CD4-positive, alpha-beta T cell (primary cell): ENCODE measurements around the gene DBH. TPM values are rescaled to one million over a fixed set of nuclear protein-coding genes. Genes with fewer than 3 reads are reported as not detected.

Experiments
- ATAC-seq: fragments of 200-7000 bp; cut with Tn5 transposase; one replicate; pipeline ENCODE4 v1.10.0; 2022; ENCODE audit warnings: mild to moderate bottlenecking; ENCODE audit not compliant: poor library complexity
- CTCF ChIA-PET: fragments of 350-600 bp; sonication (Branson Sonifier 250); formaldehyde crosslinking; loops from one replicate; lab custom pipeline; 2021; ENCODE audit warnings: antibody characterized with exemption, inconsistent platforms; lab: Charles Lee
- POLR2A ChIA-PET: fragments of 350-600 bp; sonication (Branson Sonifier 250); formaldehyde crosslinking; loops from one replicate; lab custom pipeline; 2021; ENCODE audit warnings: antibody characterized with exemption, inconsistent platforms; lab: Charles Lee
- DNase-seq, 14 experiments: peaks; one replicate each; pipeline ENCODE4 v3.0.0-alpha.2; 2013 to 2020; ENCODE audit warnings: mixed read lengths in 2 of 14
- H3K27ac ChIP-seq, 2 donors: one replicate each; pipeline versions ENCODE4 v1.5.1 to v1.7.0; 2013; ENCODE audit warnings: low read length in 2 of 2, low read depth in 1 of 2, mild to moderate bottlenecking in 1 of 2
- H3K27me3 ChIP-seq, 2 experiments: 1 replicate in 1 of 2; 2 replicates in 1 of 2; pipeline versions ENCODE4 v1.6.1 to v1.7.0; 2013; ENCODE audit warnings: low read length in 2 of 2, control low read depth in 1 of 2, mild to moderate bottlenecking in 1 of 2, moderate library complexity in 1 of 2; ENCODE audit not compliant: insufficient read depth in 2 of 2, control insufficient read depth in 1 of 2
- H3K36me3 ChIP-seq: one replicate; pipeline ENCODE4 v1.6.1; 2013; ENCODE audit warnings: low read length, control low read depth; ENCODE audit not compliant: insufficient read depth
- H3K4me1 ChIP-seq: one replicate; pipeline ENCODE4 v1.6.1; 2013; ENCODE audit warnings: low read length, control low read depth; ENCODE audit not compliant: insufficient read depth
- H3K4me3 ChIP-seq: one replicate; pipeline ENCODE4 v1.5.1; 2013; ENCODE audit warnings: mild to moderate bottlenecking, low read length, moderate library complexity
- H3K9me3 ChIP-seq, 2 experiments: 1 replicate in 1 of 2; 2 replicates in 1 of 2; pipeline versions ENCODE4 v1.6.1 to v1.7.0; 2013; ENCODE audit warnings: low read length in 2 of 2, mild to moderate bottlenecking in 2 of 2, control low read depth in 1 of 2, moderate library complexity in 1 of 2; ENCODE audit not compliant: control insufficient read depth in 1 of 2, insufficient read depth in 1 of 2
- H3K27ac Mint-ChIP-seq: one replicate; pipeline ENCODE4 v1.8.0; 2020; ENCODE audit warnings: mixed read lengths
- H3K27me3 Mint-ChIP-seq: one replicate; pipeline ENCODE4 v1.8.0; 2021; ENCODE audit warnings: mixed read lengths
- H3K36me3 Mint-ChIP-seq: one replicate; pipeline ENCODE4 v1.8.0; 2021; ENCODE audit warnings: low read depth, mixed read lengths
- H3K4me1 Mint-ChIP-seq: one replicate; pipeline ENCODE4 v1.8.0; 2021; ENCODE audit warnings: low read depth, mixed read lengths
- H3K4me3 Mint-ChIP-seq: one replicate; pipeline ENCODE4 v1.8.0; 2020; ENCODE audit warnings: mild to moderate bottlenecking, mixed read lengths
- H3K9me3 Mint-ChIP-seq: one replicate; pipeline ENCODE4 v1.8.0; 2020; ENCODE audit warnings: mixed read lengths
- CTCF ChIP-seq: fragments of 200-600 bp; IDR thresholded peaks from one replicate; pipeline ENCODE4 v1.8.0; 2022; ENCODE audit warnings: antibody characterized with exemption, mild to moderate bottlenecking
- intact Hi-C, 2 experiments: fragments of 100-400 bp; cut with DNase I in 1 of 2; cut with micrococcal nuclease in 1 of 2; formaldehyde crosslinking; loops; one replicate each; pipeline versions ENCODE4 v1.15.1 to v1.9.0; 2023 to 2025; cut with DNase I, micrococcal nuclease
- total RNA-seq, 174 experiments: library from RNA in 2 of 174; stranded (reverse) in 2 of 174; gene quantifications; one replicate each; pipeline ENCODE4 v1.2.3 and lab custom pipeline; 2021 to 2026

The DBH gene
- total RNA-seq, 2 experiments from 2014 or later: 1.7 to 1.8 TPM

- no peak overlapping the region for H3K27ac ChIP-seq
- Mint-ChIP-seq H3K4me3 (no peak overlapping the region), H3K27ac (no peak overlapping the region), H3K27me3 (peaks cover 19% of the 10 kb centered on the region), H3K36me3 (no peaks in the 10 kb centered on the region), H3K4me1 (peaks cover 4% of the 10 kb centered on the region), H3K9me3 (no peaks in the 10 kb centered on the region)
- peaks cover 0 to 12% of the 10 kb centered on the region in 2 experiments for H3K9me3 ChIP-seq
- TF ChIP-seq CTCF: no peak
- ChIA-PET CTCF (interaction anchor here (1.6 kb wide), 1 partner anchor 10 kb away, joined by 3 read pairs; no protein-coding TSS in a partner anchor), POLR2A (no interaction called here)
- H3K27me3 ChIP-seq: peaks cover 14 to 24% of the 10 kb centered on the region in 2 experiments
- DNase-seq: peak in 11 of 14 experiments; percentile 13 to 58 (median 42)
- no peak overlapping the region for H3K4me3 ChIP-seq
- H3K4me1 ChIP-seq: peaks cover 8% of the 10 kb centered on the region
- peak; percentile 46 for ATAC-seq
- intact Hi-C loops: loop anchor here (2.0 to 5.0 kb wide), 3 partner anchors 113 to 391 kb away; no protein-coding TSS in a partner anchor
- H3K36me3 ChIP-seq: no peaks in the 10 kb centered on the region
These were observed 31.9 kb upstream of the DBH start for GRCh38 chr9:133604214-133604613.

- Histone ChIP-seq H3K9me3 (peaks cover 0 to 16% of the 10 kb centered on the region in 2 experiments), H3K27me3 (peaks cover 19 to 29% of the 10 kb centered on the region in 2 experiments), H3K36me3 (no peaks in the 10 kb centered on the region), H3K4me3 (no peak overlapping the region), H3K27ac (no peak overlapping the region), H3K4me1 (peaks cover 8% of the 10 kb centered on the region)
- CTCF ChIA-PET: interaction anchor here (1.6 kb wide), 1 partner anchor 9 kb away, joined by 3 read pairs; no protein-coding TSS in a partner anchor
- peak in 1 of 14 experiments; percentile 9 for DNase-seq
- Mint-ChIP-seq H3K27ac (no peak overlapping the region), H3K27me3 (peaks cover 26% of the 10 kb centered on the region), H3K9me3 (no peaks in the 10 kb centered on the region), H3K4me3 (no peak overlapping the region), H3K4me1 (peaks cover 4% of the 10 kb centered on the region), H3K36me3 (no peaks in the 10 kb centered on the region)
- no peak for ATAC-seq
- POLR2A ChIA-PET: no interaction called here
- intact Hi-C loops: loop anchor here (2.0 to 5.0 kb wide), 3 partner anchors 112 to 390 kb away; no protein-coding TSS in a partner anchor
- TF ChIP-seq CTCF: no peak
These were observed 31.3 kb upstream of the DBH start for GRCh38 chr9:133604856-133605255.

- no peak overlapping the region for H3K4me3 Mint-ChIP-seq
- intact Hi-C loops: loop anchor here in 1 of 2 experiments (2.0 kb wide), 1 partner anchor 389 kb away; no protein-coding TSS in a partner anchor
These were observed 30.7 kb upstream of the DBH start for GRCh38 chr9:133605446-133605845.

More at GRCh38 chr9:133605446-133605845, 30.7 kb upstream of the DBH start:
- no peak overlapping the region for H3K27ac Mint-ChIP-seq
- H3K4me1 Mint-ChIP-seq: peaks cover 4% of the 10 kb centered on the region
- POLR2A ChIA-PET: no interaction called here
- no peak for DNase-seq
- H3K36me3 Mint-ChIP-seq: no peaks in the 10 kb centered on the region
- Histone ChIP-seq H3K27ac (no peak overlapping the region), H3K36me3 (no peaks in the 10 kb centered on the region), H3K4me3 (no peak overlapping the region), H3K27me3 (peaks cover 21 to 32% of the 10 kb centered on the region in 2 experiments), H3K4me1 (peaks cover 8% of the 10 kb centered on the region), H3K9me3 (peaks cover 0 to 18% of the 10 kb centered on the region in 2 experiments)
- ATAC-seq: no peak
- peaks cover 32% of the 10 kb centered on the region for H3K27me3 Mint-ChIP-seq
- no peak for TF ChIP-seq CTCF
- CTCF ChIA-PET: no interaction called here
- H3K9me3 Mint-ChIP-seq: no peaks in the 10 kb centered on the region
